H1 (cell line): ENCODE data around the gene ARHGAP15. TPM values are rescaled to one million over a fixed set of nuclear protein-coding genes. Genes with fewer than 3 reads are reported as not detected.

Experiments
- JUN ChIP-seq: IDR thresholded peaks from 2 replicates; pipeline ENCODE4 v1.6.1; 2011; ENCODE audit warnings: low read depth, mild to moderate bottlenecking, improper control_type of control experiment, low read length
- polyA plus RNA-seq, 7 experiments: library from polyadenylated mRNA; depleted of rRNA in 3 of 7; stranded (reverse) in 5 of 7; unstranded in 2 of 7; fragments of >200 nt in 5 of 7; fragments of 200-250 nt in 2 of 7; gene quantifications; 1 replicate in 5 of 7; 2 replicates in 1 of 7; 4 replicates in 1 of 7; pipeline versions ENCODE4 v1.2.1 to v1.2.3, GENCODE V29; 2011 to 2013; ENCODE audit warnings: missing spikeins in 2 of 7, mixed read lengths in 2 of 7
- total RNA-seq: library from RNA; stranded (reverse); fragmentation: NEBNext Ultra II Directional; extraction: Animal tissue kit (Norgen Biotek cat#: 25700); gene quantifications from 2 replicates; pipeline ENCODE4 v1.2.1, GENCODE V29; 2021

The ARHGAP15 gene
- total and polyA plus RNA-seq, 2 of the 8 experiments (the other 6 are each of a cell fraction or from before 2014, with no cell fraction given): not detected

DNA sequence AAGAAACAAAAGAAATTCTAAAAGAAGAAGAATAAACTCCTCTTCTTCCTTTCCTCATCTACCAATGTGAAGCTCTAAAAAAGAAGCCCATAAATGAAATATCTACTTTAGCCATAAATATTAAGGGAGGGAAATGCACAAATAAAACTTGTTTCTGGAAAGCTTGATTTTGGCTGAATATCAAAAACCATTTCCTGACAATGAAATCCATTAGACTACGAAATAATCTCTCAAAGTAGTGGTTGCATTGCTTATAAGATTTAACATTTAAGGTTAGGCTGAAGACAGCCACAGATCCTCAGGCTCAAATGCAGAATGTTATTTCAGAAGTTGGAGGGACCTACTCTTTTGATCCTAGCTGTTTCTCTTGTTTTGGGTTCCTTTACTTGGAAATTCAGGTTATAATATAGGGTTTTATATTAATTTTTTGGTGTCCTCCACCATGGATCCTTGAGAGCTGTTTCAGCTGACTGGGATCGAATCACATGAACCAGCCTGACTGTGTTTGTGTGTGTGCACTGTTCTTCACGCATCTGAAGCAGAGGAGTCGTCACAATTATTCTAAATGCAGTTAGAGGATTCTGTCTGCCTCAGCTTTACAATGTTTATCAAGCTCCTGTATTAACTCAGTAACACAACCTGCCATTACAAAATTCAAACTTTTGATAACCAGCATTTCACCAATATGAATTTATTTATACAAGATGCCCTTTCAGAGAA, 474.8 kb downstream of the ARHGAP15 start (continued):
- TF ChIP-seq JUN: no peak
- TF ChIP-seq, all 59 proteins: peak for 0
